ENCODE data around the gene LATS2. TPM values are rescaled to one million over a fixed set of nuclear protein-coding genes. Genes with fewer than 3 reads are reported as not detected.
"Not testable (repeated sequence)": the region's sequence is repeated elsewhere in the genome, so short reads cannot be mapped to it uniquely, and the experiment has no call there.

LATS2 gene
- total RNA-seq, 2 donors from 2014 or later = 8.0 to 9.0 TPM

DNA sequence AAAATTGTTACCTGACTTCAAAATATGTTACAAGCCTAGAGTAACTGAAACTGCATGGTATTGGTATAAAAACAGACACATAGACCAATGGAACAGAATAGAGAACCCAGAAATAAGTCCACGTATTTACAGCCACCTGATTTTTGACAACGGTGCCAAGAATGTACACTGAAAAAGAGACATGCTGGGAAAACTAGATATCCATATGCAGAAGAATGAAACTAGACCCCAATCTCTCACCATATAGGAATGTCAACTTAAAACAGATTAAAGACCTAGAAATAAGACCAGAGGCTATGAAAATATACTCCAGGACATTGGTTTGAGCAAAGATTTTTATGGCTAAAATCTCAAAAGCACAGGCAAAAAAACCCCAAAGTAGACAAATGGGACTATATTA lies 76.5 kb downstream of the LATS2 start:
- no peaks in the 10 kb centered on the region for H3K27me3 Mint-ChIP-seq
- peaks cover 14% of the 10 kb centered on the region for H3K4me1 Mint-ChIP-seq
- no peaks in the 10 kb centered on the region for H3K9me3 ChIP-seq (ENCODE audit: control insufficient read depth, low read length, poor library complexity, severe bottlenecking)
- ATAC-seq = no peak
- no peak for DNase-seq
- no peak overlapping the region for H3K4me3 Mint-ChIP-seq
- peaks cover 2% of the 10 kb centered on the region for H3K36me3 Mint-ChIP-seq (ENCODE audit: low read depth)
- H3K27ac Mint-ChIP-seq = no peak overlapping the region

DNA sequence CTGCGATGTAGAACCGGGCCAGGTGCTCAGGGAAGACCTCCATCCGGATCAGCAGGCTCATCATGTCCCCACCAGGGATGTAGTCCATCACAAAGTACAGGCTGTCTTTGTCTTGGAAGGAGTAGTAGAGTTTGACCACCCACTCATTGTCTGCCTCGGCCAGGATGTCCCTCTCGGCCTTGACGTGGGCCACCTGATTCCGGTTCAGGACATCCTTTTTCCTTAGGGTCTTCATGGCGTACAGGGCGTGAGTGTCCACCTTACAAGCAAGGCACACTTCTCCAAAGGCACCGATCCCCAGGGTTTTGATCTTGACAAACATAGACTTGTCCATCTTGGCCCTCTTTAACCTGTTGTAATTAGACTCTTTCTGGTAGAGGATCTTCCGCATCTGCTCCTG lies 78.0 kb downstream of the LATS2 start:
- H3K4me3 Mint-ChIP-seq = no peak overlapping the region
- no peak for DNase-seq
- no peak for ATAC-seq
- H3K27ac Mint-ChIP-seq = no peak overlapping the region
- H3K4me1 Mint-ChIP-seq = peaks cover 14% of the 10 kb centered on the region
- H3K36me3 Mint-ChIP-seq (ENCODE audit: low read depth) = peaks cover 2% of the 10 kb centered on the region
- H3K9me3 ChIP-seq (ENCODE audit: control insufficient read depth, low read length, poor library complexity, severe bottlenecking) = no peaks in the 10 kb centered on the region
- H3K27me3 Mint-ChIP-seq = no peaks in the 10 kb centered on the region

DNA sequence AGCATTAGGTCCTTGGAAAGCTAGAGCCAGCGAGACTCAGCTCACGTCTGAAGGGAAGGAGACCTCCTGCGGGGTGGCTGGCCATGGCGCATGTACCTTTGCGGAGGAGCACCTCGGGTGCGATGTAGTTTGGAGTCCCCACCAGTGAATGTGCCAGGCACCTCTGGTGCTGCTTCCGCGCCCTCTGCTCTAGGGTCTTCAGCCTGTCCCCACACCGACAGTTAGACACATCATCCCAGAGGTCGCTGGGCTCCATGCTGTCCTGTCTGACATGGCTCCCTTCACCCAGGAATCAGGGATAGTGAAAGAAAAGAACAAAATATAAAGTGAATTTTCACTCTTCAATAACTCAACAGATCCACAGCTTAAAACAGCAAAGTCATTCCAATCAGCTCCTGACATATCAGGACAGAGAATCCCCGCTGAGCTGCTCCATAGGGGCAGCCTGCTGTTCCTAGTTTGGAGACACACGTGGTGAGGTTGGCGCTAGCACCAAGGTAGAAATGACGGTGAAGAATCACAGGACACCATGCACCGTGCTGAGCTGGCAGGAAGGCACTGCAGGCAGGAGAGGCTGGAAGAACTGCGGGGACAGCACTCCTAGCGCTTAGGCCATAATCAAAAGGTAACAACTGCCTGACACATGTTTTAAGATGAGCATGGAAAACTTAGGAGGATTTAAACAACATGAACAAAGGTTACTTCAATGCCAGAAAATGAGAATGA lies 79.9 kb downstream of the LATS2 start:
- ATAC-seq = no peak
- no peaks in the 10 kb centered on the region for H3K9me3 ChIP-seq (ENCODE audit: control insufficient read depth, low read length, poor library complexity, severe bottlenecking)
- Mint-ChIP-seq H3K36me3 (ENCODE audit: low read depth) (peaks cover 2% of the 10 kb centered on the region), H3K27ac (no peak overlapping the region), H3K4me3 (no peak overlapping the region), H3K27me3 (no peaks in the 10 kb centered on the region), H3K4me1 (peaks cover 13% of the 10 kb centered on the region)
- no peak for DNase-seq

DNA sequence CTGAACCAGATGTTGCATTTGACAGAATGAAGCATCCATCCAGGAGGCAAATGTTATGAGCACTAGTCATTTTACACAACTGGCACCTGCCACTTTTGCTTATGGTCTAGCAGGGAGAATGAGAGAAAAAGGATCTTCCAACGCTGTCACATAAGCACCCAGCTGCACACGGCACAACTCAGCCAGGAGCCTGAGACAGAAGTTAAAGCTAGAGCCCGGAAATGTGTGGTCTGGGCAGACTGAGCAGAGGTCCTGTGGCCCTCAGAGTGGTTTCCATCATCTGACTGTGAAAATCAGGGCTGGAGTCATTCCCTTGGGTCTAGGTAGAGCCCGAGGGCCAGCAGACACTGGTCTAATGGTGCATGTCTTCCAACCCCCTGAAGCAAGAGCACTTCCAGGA lies 80.5 kb downstream of the LATS2 start:
- peaks cover 2% of the 10 kb centered on the region for H3K36me3 Mint-ChIP-seq (ENCODE audit: low read depth)
- DNase-seq (no peak), ATAC-seq (no peak)
- H3K4me1 Mint-ChIP-seq = peaks cover 7% of the 10 kb centered on the region
- H3K27ac Mint-ChIP-seq = no peak overlapping the region
- H3K27me3 Mint-ChIP-seq = no peaks in the 10 kb centered on the region
- no peaks in the 10 kb centered on the region for H3K9me3 ChIP-seq (ENCODE audit: control insufficient read depth, low read length, poor library complexity, severe bottlenecking)
- no peak overlapping the region for H3K4me3 Mint-ChIP-seq

DNA sequence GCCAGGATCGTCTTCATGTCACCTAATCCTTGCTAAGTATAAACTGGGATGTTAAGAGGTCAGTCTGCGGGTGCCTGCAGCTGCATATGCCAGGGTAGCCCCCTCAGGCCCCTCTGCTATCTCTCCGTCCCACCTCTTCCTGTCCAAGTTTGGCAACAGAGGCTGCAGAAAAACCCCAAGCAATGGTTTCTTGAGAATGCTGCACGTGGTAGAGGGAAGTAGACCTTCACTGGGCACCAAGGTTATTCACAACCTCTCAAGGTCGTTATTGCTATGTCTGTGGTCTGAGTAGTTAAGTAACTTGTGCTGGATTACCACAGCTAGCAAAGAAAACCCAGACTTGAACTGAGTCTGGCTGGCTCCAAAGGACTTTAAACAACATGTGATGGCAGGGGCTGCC lies 81.0 kb downstream of the LATS2 start:
- DNase-seq (no peak), ATAC-seq (no peak)
- Mint-ChIP-seq H3K36me3 (ENCODE audit: low read depth) (peaks cover 2% of the 10 kb centered on the region), H3K4me3 (no peak overlapping the region), H3K27ac (no peak overlapping the region), H3K27me3 (no peaks in the 10 kb centered on the region), H3K4me1 (peaks cover 5% of the 10 kb centered on the region)
- H3K9me3 ChIP-seq (ENCODE audit: control insufficient read depth, low read length, poor library complexity, severe bottlenecking) = no peaks in the 10 kb centered on the region

DNA sequence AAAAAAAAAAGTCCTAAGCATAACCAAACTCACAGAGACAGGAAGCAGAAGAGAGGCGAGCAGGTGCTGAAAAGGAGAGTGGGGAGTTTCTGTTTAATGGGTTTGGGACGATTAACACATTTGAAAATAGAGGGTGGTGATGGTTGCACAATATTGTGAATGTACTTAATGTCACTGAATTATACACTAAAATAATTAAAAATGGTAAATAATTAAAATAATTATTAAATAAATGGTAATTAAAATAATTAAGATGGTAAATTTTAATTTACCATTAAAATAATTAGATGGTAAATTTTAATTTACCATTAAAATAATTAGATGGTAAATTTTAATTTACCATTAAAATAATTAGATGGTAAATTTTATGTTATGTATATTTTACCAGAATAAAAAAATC lies 84.0 kb downstream of the LATS2 start:
- Mint-ChIP-seq H3K27ac (peak overlapping the region; percentile 41), H3K36me3 (ENCODE audit: low read depth) (no peaks in the 10 kb centered on the region), H3K4me1 (peaks cover 3% of the 10 kb centered on the region), H3K27me3 (no peaks in the 10 kb centered on the region), H3K4me3 (no peak overlapping the region)
- no peak for DNase-seq
- no peak for ATAC-seq
- no peaks in the 10 kb centered on the region for H3K9me3 ChIP-seq (ENCODE audit: control insufficient read depth, low read length, poor library complexity, severe bottlenecking)

DNA sequence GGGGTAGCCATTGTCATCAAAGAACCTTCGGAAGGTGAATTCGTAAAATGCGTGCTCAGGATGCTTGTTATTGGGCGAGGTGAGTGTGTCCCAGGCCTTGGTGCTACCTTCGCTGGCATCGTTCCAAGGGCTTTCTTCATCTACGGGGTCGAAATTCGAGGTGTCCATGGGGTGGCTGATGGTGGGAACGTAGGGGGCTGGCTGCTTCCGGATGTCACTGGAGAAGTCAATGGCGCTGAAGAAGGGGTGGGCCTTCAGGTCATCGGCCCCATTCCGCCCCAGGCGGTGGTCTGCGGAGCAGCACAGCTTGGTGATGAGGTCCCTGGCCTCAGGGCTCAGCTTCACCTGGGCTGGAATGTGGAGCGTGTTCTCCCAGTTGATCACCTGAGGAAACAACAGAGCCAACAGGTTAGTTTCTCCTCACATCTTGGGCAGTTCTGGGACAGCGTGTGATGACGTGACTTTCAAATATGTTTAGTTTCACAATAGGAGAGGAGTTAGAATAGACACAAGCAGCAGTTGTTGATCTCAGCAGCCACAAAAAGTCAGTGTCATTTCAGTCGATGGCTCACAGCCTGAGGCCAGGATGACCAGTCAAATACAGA lies 86.3 kb downstream of the LATS2 start:
- no peak overlapping the region for H3K4me3 Mint-ChIP-seq
- no peaks in the 10 kb centered on the region for H3K9me3 ChIP-seq (ENCODE audit: control insufficient read depth, low read length, poor library complexity, severe bottlenecking)
- H3K27ac Mint-ChIP-seq = no peak overlapping the region
- no peaks in the 10 kb centered on the region for H3K36me3 Mint-ChIP-seq (ENCODE audit: low read depth)
- H3K4me1 Mint-ChIP-seq = peaks cover 3% of the 10 kb centered on the region
- no peak for ATAC-seq
- H3K27me3 Mint-ChIP-seq = no peaks in the 10 kb centered on the region
- DNase-seq = no peak

DNA sequence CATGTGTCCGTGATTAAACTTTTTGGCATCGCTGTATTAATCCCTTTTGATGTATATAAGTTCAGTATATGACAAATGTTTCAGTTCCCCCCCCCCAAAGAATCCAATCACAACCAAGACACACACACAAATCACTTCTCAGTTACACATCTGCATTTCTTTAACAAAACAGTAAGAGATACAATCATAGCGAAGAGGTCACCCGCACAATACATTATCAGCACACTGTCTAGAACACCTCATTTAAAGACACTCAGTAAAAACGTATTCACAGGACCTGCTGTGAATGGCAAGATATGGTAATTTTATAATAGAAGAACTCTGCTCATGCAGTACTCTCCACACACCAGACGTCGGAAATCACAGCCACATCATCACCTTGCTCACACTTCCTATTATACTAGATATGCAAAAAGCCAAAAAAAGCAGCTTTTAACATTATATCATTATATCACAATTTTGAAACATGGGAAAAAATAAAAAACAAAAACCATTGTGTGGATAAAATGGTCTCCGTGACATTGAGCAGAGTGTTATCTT lies 87.4 kb downstream of the LATS2 start:
- no peak overlapping the region for H3K4me3 Mint-ChIP-seq
- ATAC-seq (no peak), DNase-seq (no peak)
- peak overlapping the region; percentile 51 for H3K27ac Mint-ChIP-seq
- peaks cover 5% of the 10 kb centered on the region for H3K4me1 Mint-ChIP-seq
- no peaks in the 10 kb centered on the region for H3K27me3 Mint-ChIP-seq
- no peaks in the 10 kb centered on the region for H3K36me3 Mint-ChIP-seq (ENCODE audit: low read depth)
- no peaks in the 10 kb centered on the region for H3K9me3 ChIP-seq (ENCODE audit: control insufficient read depth, low read length, poor library complexity, severe bottlenecking)

DNA sequence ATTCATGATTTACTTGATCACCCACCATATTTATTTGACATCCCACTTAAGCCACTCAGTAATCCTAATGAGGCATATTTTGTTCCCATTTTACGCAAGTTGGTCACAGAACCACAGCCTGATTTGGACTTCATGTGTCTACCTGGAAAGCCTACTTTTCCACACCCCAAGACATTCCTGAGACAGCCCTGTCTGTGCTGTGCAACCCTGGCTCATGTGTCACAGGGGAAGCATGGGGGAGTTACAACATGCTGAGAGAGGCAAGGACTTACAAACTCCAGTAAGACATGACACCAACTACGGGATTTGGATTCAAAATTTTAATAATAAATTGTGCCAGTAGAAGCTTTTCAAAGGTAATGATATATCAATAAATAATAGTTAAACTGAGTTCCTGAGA lies 88.7 kb downstream of the LATS2 start:
- H3K27me3 Mint-ChIP-seq = no peaks in the 10 kb centered on the region
- ATAC-seq = no peak
- DNase-seq = no peak
- peak overlapping the region; percentile 34 for H3K27ac Mint-ChIP-seq
- peaks cover 10% of the 10 kb centered on the region for H3K4me1 Mint-ChIP-seq
- H3K9me3 ChIP-seq (ENCODE audit: control insufficient read depth, low read length, poor library complexity, severe bottlenecking) = no peaks in the 10 kb centered on the region
- no peak overlapping the region for H3K4me3 Mint-ChIP-seq
- H3K36me3 Mint-ChIP-seq (ENCODE audit: low read depth) = no peaks in the 10 kb centered on the region

DNA sequence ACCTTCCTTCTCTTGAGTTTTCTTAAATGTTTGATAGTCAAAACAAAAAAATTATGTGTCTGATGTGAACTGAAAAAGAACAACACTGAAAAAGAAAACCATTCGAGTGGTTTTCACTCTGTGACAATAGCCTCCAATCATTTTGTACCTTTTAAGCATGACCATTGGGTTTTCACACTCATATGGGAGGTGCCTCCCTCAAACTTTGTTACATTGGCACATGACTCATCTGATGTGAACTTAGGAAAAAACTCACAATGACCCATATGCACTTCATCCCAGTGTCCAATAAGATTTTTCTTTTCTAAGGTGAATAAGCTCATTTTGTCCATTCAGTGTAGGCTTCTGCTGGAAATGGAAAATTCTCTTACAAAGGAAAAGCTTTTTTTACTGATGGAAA lies 92.2 kb downstream of the LATS2 start:
- H3K27me3 Mint-ChIP-seq = peaks cover 8% of the 10 kb centered on the region
- DNase-seq (no peak), ATAC-seq (no peak)
- H3K36me3 Mint-ChIP-seq (ENCODE audit: low read depth) = no peaks in the 10 kb centered on the region
- H3K9me3 ChIP-seq (ENCODE audit: control insufficient read depth, low read length, poor library complexity, severe bottlenecking) = no peaks in the 10 kb centered on the region
- H3K27ac Mint-ChIP-seq = no peak overlapping the region
- H3K4me3 Mint-ChIP-seq = no peak overlapping the region
- peaks cover 12% of the 10 kb centered on the region for H3K4me1 Mint-ChIP-seq

DNA sequence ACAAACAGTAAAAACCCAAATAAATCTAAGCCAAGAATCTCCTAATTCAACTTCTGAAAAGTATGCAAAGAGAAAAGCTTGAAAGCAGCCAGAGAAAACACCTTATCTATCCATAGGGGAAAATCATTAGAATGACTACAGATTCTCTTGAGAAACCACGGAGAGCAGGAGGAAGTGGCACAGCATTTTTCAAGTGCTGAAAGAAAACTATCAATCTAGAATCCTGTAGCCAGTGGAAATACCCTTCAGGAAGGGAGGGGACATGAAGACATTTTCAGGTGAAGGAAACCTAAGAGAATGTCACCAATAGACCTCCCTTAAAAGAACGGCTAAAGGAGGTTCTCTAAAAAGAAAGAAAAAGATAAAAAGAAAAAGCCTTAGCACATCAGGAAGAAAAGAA lies 92.6 kb downstream of the LATS2 start:
- Mint-ChIP-seq H3K4me3 (no peak overlapping the region), H3K27ac (no peak overlapping the region), H3K4me1 (peaks cover 13% of the 10 kb centered on the region), H3K27me3 (peaks cover 12% of the 10 kb centered on the region), H3K36me3 (ENCODE audit: low read depth) (no peaks in the 10 kb centered on the region)
- DNase-seq (no peak), ATAC-seq (no peak)
- H3K9me3 ChIP-seq (ENCODE audit: control insufficient read depth, low read length, poor library complexity, severe bottlenecking) = no peaks in the 10 kb centered on the region

DNA sequence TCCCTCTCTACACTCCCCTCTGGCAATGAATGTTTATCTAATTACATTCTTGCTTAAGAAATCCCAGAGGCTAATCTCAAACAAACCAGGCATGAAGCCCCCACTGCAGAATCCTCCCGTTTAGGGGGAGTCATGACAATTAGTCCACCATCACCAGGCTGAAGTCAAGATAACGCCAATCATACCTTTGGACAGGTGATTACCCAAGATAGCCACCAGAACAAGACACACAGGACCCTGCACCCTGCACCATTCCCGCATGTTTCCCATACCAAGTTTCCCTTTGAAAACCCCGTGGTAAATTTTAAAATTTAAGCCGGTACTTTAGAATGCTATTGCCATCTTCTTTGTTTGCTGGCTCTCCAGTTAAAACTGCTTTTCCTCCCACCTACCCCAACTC lies 94.0 kb downstream of the LATS2 start:
- DNase-seq (no peak), ATAC-seq (no peak)
- Mint-ChIP-seq H3K36me3 (ENCODE audit: low read depth) (no peaks in the 10 kb centered on the region), H3K27ac (no peak overlapping the region), H3K4me3 (no peak overlapping the region), H3K27me3 (peaks cover 12% of the 10 kb centered on the region), H3K4me1 (peaks cover 13% of the 10 kb centered on the region)
- no peaks in the 10 kb centered on the region for H3K9me3 ChIP-seq (ENCODE audit: control insufficient read depth, low read length, poor library complexity, severe bottlenecking)

DNA sequence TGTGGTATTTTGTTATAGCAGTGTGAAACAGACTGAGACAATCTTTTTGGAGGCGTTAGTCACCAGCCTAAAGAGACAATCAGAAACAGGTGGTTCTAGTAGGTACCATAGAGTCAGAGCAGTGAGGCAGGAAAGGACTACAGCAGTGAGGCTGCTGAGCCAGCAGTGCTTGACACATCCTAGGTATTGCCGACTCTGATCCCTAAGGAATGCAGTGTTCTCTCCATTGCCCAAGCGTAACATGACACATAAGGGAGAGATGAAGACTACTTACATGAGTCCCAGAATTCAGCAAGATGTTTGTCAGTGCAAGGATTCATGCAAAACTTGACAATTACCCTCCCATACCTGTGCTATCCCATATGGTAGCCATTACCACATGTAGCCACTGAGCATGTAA lies 96.5 kb downstream of the LATS2 start:
- H3K9me3 ChIP-seq (ENCODE audit: control insufficient read depth, low read length, poor library complexity, severe bottlenecking) = no peaks in the 10 kb centered on the region
- no peak for ATAC-seq
- DNase-seq = no peak
- H3K36me3 Mint-ChIP-seq (ENCODE audit: low read depth) = no peaks in the 10 kb centered on the region
- H3K27ac Mint-ChIP-seq = no peak overlapping the region
- peaks cover 16% of the 10 kb centered on the region for H3K4me1 Mint-ChIP-seq
- H3K4me3 Mint-ChIP-seq = no peak overlapping the region
- peaks cover 27% of the 10 kb centered on the region for H3K27me3 Mint-ChIP-seq

DNA sequence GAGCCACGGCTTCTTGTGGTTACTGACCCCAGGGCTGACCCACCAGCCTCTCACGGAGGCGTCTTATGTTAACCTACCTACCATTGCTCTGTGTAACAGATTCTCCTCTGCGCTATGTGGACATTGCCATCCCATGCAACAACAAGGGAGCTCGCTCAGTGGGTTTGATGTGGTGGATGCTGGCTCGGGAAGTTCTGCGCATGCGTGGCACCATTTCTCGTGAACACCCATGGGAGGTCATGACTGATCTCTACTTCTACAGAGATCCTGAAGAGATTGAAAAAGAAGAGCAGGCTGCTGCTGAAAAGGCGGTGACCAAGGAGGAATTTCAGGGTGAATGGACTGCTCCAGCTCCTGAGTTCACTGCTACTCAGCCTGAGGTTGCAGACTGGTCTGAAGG lies 99.7 kb downstream of the LATS2 start:
- H3K36me3 Mint-ChIP-seq (ENCODE audit: low read depth); H3K27ac Mint-ChIP-seq; H3K4me3 Mint-ChIP-seq; H3K4me1 Mint-ChIP-seq; H3K9me3 ChIP-seq (ENCODE audit: control insufficient read depth, low read length, poor library complexity, severe bottlenecking); ATAC-seq; DNase-seq: not testable (repeated sequence)
- peaks cover 29% of the 10 kb centered on the region for H3K27me3 Mint-ChIP-seq

Measured in T-helper 17 cell (primary cell).